GM19455 (cell line): ENCODE results near the gene CALB2.
"Not testable (repeated sequence)": the region's sequence is repeated elsewhere in the genome, so short reads cannot be mapped to it uniquely, and the experiment has no call there.

Experiments
- ATAC-seq: cut with Tn5 transposase; IDR thresholded peaks from one replicate; pipeline ENCODE4 v1.9.1; 2021; ENCODE audit not compliant: unreplicated experiment

The CALB2 gene

GRCh38 chr16:71352466-71352865, 6.1 kb upstream of the CALB2 start:
- no peak for ATAC-seq

- ATAC-seq, result no peak
Measured at GRCh38 chr16:71352963-71353460, 5.5 kb upstream of the CALB2 start.

- ATAC-seq, result no peak
Measured at GRCh38 chr16:71353736-71354135, 4.8 kb upstream of the CALB2 start.

DNA sequence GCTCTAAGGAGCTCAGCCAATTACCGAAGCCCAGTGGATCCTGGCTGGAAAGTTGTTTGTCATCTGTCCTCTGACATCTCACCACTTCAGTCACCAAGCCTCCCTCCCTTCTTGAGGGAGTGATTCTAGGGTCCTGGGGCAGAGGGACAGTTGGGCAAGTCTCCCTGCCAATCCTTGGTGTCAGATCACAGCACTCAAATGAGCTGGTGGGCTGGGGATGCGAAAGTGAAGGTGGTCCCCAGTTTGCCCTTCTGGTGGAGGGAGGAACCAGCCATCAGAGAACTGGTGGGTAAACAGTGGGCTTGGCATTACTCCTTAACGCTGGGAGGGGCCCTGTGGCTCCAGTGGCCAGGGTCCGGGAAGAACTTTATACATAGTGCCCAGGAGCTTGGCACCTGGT, 4.4 kb upstream of the CALB2 start:
- no peak for ATAC-seq

DNA sequence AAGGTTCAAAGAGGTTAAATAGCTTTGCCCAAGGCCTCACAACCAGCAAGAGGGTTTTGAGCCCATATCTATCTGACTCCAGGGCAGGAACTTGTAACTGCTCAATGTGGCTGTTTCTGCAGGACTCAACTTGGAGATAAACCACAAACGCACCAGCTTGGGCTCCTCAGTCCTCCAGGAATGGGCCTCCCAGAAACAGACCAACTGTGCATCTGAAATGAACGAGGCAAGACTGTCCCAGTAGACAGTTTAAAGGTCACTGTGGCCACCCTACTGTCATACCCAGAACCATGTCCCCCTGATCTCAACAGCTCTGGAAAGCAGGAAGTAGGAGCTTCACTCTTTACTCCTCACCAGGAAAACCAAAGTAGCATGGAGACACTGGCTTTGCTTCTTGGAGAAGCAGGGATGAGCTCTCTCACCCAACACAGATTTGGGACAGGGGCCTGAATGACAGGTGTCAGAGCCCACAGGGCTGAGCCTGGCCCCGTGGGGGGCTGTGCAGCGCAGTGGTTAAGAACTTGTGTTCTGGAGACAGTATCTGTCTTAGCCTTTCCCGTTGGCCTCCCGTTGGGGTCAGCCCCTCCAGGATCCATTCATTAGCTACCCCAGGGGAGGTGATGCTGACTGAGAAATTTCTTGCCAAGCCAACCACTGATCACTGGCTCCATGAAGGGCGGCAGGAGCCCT, 2.3 kb upstream of the CALB2 start:
- ATAC-seq, result no peak

GRCh38 chr16:71356936-71357335, 1.6 kb upstream of the CALB2 start:
- ATAC-seq, result not testable (repeated sequence)

- no peak for ATAC-seq
Measured at GRCh38 chr16:71357681-71358080, 842 bp upstream of the CALB2 start.

DNA sequence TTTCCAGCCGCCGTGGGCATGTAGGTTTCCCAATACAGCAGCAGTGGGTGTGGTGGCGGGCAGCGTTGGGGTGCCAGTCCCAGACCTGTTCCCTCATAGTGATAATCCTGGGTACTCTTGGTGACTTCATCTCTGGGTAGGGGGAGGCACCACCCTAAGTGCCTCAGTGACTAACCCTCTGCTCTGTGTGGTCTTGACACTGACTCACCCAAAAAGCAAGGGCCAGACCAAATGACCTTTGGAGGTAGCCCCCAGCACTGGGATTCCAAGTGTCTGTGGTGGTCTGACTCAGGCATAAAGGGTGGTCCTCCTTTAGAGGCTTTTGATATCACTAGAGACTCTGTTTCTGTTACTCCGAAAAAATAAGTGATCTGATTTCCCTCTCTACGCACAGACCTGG, 908 bp downstream of the CALB2 start:
- ATAC-seq, result no peak

DNA sequence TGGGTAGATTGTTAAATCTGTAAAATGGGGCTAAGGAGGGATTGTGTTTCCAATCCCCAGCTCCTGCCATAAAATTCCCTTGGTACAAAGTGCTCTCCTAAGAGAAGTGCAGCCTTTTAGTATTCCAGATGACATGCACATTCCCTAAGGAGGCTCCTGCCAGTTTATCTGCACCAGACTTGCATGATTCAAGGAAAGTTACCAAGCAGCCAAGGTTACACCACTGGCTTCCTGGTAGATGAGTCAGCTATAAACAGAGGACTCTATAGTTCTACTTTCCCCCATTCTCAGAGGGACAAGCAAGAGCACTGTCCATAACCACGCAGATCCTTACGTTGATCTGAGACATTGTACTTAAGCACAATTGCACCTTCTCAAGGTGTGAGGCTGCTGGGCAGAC, 1.9 kb downstream of the CALB2 start:
- no peak for ATAC-seq

- no peak for ATAC-seq
Measured at GRCh38 chr16:71364133-71364681, 5.7 kb downstream of the CALB2 start.

- no peak for ATAC-seq
Measured at GRCh38 chr16:71365021-71365420, 6.5 kb downstream of the CALB2 start.

DNA sequence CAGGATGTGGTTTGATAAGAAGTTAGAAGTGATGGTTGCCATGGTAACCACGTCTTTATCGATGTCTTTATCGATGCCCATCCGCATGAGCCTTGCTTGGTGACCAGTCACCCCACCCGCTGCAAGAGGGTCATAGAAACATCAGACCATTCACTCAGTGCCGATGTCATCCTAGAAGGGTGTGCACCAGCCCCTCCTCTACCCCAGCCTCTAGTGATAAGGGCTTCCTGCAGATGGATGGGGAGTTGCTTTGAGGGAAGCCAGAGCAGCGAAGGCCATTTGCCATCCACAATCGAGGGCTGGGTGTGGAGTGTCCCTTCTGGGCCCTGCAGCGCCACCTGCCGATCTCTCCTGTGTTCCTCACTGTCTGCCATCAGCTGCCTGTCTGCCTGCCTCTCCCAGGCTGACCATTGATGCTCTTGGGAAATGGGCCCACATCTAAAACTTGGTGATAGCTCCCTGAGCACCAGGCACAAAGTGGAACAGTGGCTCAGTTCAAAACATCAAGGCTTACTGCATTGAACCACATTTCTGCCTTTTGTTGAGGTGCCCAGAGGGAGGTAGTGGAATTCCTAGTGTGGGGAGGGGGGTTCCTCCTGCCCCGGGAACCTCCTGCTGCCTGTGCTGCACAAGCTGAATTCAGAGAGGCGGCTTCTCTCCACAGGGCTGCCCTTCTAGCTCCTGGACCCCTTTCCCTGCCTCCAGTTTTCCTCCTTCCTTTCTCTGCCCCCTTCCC, 8.9 kb downstream of the CALB2 start:
- ATAC-seq, result no peak

DNA sequence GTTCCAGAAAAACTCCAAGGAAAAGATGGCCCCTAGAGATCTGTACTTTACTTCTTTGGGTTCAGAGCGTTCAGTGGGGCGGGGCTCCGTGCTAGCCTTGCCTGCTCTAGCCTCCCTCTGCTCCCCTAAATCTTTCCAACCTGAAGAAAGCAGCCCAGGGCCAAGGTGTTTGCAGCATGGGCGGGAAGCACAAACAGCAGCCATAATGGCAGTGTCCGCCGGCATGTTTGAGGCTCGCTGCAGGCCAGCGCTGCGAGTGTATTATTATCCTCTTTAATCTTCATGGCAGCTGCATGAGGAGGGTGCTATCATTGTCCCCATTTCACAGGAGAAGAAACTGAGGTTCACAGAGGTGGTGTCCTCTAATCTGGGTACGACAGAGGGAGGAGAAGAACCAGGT, 10.4 kb downstream of the CALB2 start:
- ATAC-seq, result no peak

DNA sequence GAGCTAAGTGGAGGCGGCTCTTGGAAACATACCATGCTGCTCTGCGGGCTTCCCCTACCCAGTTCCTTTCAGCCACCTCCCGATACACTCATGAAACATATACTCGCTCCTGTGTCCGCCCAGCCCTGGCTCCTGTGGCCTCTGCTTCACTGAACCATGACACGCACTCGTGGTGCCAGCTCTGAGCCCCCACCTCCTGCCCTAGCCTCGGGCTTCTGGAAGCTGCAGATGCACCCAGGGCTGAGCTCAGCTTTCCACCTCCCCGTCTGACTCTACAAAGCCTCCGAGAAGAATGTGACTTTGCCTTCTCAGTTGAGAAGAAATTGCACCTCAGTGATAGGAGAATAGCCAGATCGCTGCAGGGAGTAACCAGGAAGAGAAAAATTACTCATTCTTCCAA, 11.0 kb downstream of the CALB2 start:
- ATAC-seq, result no peak

GRCh38 chr16:71371237-71371636, 12.7 kb downstream of the CALB2 start:
- ATAC-seq, result no peak

DNA sequence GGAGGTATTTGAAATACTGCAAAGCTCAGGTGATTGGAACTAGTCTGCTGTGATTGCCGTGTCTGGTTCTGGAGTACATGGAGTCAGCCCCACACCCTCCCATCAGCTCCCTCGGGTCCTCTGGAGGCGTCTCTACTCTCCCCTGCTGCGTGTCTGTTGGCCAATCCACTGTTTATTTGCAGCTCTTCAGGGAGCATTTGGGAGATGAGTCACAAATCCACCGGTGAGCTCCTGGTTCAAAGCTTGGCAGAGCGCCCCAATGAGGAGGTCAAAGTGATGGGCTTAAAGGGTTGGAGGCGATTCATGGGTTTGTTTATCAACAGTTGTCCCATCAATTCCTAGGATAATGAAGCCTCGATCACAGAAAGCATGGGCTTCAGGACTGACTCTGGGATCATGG, 14.6 kb downstream of the CALB2 start:
- no peak for ATAC-seq

GRCh38 chr16:71376465-71377157, 18.1 kb downstream of the CALB2 start:
- ATAC-seq, result no peak

GRCh38 chr16:71379711-71380110, 21.2 kb downstream of the CALB2 start:
- ATAC-seq, result no peak

DNA sequence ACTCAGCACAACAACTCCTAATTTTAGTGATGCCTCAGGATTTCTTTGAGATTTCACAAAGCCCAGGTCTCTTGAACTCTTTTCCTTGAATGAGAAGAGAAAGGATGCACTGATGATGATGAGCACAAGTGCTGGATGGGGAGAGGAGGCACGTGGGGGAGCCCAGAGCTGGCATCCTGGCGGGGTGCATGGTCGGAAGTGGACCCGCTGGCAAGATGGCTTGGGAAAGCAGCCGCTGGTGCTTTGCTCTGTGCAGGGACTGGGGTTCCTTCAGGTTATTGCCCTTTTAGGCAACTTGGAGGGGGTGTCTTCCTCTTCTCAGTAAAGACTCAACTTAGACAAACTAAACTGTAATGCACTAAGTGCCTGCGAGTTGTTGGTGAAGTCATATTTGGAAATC, 22.3 kb downstream of the CALB2 start:
- ATAC-seq, result no peak

DNA sequence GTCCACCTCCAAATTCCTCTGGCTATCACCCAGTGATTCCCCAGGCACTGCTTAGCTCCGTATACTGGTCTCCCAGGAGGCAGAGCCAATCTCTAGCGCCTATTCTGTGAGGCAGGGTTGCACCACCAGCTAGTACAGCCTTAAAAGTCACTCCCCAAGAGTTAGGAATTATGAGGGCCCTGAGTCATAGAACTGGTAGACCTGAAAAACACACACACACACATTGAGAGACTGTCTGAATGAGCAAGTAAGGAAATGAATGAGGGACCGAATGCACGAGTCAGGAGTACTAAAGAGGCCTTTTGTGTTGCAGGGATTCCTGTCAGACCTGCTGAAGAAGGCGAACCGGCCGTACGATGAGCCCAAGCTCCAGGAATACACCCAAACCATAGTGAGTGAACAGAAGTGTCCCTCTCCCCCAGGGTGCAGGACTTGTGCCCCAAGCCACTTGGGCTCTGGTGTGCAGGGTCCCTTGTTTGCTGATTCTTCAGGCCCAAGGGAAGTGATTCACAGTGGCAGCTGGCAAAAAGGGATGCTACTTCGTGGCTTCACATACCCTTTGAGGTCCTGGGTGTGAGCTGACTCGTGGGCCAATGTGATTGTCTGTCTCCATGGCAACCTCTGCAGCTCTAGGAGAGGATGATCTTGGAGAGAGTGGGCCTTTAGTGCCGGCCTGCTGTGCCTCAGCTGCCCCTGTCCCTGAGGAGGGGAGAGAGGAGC, 24.7 kb downstream of the CALB2 start:
- no peak for ATAC-seq
